ENCODE results near the gene PPP1R37. TPM values are rescaled to one million over a fixed set of nuclear protein-coding genes. Genes with fewer than 3 reads are reported as not detected.

The PPP1R37 gene
- polyA plus RNA-seq, 3 donors: 0.10 to 11.8 (median 0.22) TPM

DNA sequence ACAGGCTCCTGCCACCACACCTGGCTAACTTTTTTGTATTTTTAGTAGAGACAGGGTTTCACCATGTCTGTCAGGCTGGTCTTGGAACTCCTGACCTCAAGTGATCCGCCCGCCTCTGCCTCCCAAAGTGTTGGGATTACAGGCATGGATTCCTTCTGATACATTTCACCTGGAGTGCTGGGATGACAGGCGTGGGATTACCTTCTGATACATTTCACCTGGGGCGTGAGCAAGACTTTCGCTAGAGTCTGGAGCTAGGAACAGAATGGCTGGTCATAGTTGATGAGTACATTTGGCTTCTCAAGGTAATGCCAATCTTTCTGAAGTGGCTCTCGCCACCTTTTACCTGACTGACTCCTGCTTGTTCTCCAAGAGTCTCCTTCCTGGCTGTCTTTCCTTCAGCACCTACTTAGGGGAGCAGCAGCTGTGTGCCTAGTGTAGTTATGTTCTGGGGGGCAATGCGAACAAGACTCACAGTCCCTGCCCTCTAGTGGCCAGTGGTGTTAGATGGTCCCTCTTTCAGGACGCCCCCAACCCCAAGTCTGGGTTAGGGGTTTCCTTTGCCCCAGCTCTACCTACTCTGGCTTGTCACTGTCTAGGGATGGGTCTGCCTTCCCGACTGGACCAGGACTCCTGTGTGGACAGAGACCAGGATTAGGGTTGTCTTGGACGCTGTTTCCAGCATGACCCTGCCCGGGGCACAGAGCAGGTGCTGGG lies 19.3 kb downstream of the PPP1R37 start:
- H3K36me3 Mint-ChIP-seq: peaks cover 3 to 15% of the 10 kb centered on the region in 2 donors
- H3K79me2 ChIP-seq (ENCODE audit: insufficient read depth, low read length): peaks cover 62% of the 10 kb centered on the region
- 100% methylated on average over 4 of the region's 11 CpGs for WGBS (ENCODE audit: insufficient coverage)
- H3K36me3 ChIP-seq (replicated peaks in 1 of 2; ENCODE audit: control insufficient read depth in 1 of 2, insufficient read depth in 2 of 2, low read length in 2 of 2): no peaks in the 10 kb centered on the region
- no peak for DNase-seq
- H4K20me1 ChIP-seq (ENCODE audit: insufficient read depth, low read length): peaks cover 68% of the 10 kb centered on the region
- no peaks in the 10 kb centered on the region for H3K9me3 ChIP-seq (replicated peaks in 1 of 2; ENCODE audit: control insufficient read depth in 1 of 2, insufficient read depth in 1 of 2, low read length in 2 of 2)
- no peak overlapping the region for H3K4me2 ChIP-seq (replicated peaks; ENCODE audit: extremely low read depth, low read length, poor library complexity, severe bottlenecking)
- H3K4me3 Mint-ChIP-seq: no peak overlapping the region
- H3K9me3 Mint-ChIP-seq: peaks cover 0 to 6% (median 0%) of the 10 kb centered on the region in 7 donors
- H3K4me1 Mint-ChIP-seq: peaks cover 35% of the 10 kb centered on the region
- peaks cover 0 to 3% (median 1%) of the 10 kb centered on the region in 3 donors for H3K27me3 Mint-ChIP-seq (ENCODE audit: low read depth in 3 of 3)
- TF ChIP-seq, protein P1, sequence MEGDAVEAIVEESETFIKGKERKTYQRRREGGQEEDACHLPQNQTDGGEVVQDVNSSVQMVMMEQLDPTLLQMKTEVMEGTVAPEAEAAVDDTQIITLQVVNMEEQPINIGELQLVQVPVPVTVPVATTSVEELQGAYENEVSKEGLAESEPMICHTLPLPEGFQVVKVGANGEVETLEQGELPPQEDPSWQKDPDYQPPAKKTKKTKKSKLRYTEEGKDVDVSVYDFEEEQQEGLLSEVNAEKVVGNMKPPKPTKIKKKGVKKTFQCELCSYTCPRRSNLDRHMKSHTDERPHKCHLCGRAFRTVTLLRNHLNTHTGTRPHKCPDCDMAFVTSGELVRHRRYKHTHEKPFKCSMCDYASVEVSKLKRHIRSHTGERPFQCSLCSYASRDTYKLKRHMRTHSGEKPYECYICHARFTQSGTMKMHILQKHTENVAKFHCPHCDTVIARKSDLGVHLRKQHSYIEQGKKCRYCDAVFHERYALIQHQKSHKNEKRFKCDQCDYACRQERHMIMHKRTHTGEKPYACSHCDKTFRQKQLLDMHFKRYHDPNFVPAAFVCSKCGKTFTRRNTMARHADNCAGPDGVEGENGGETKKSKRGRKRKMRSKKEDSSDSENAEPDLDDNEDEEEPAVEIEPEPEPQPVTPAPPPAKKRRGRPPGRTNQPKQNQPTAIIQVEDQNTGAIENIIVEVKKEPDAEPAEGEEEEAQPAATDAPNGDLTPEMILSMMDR (IDR thresholded peaks at IDR 0.05): no peak
- no peaks in the 10 kb centered on the region for H3K27me3 ChIP-seq (ENCODE audit: control insufficient read depth in 2 of 2, insufficient read depth in 2 of 2, low read length in 2 of 2)
- no peak overlapping the region for H3K27ac Mint-ChIP-seq
- no peak overlapping the region for H2AFZ ChIP-seq (ENCODE audit: insufficient read depth, low read depth, low read length, poor library complexity, severe bottlenecking)
- intact Hi-C loops (cut with micrococcal nuclease): no loop called here
- H3K4me3 ChIP-seq (replicated peaks in 1 of 3; ENCODE audit: low read depth in 2 of 3, low read length in 3 of 3): no peak overlapping the region
- H3K27ac ChIP-seq (ENCODE audit: low read depth in 1 of 2, low read length in 2 of 2): no peak overlapping the region
- H3K9ac ChIP-seq (ENCODE audit: insufficient read depth, low read length, poor library complexity, severe bottlenecking): no peak overlapping the region
- peaks cover 24 to 26% of the 10 kb centered on the region in 2 donors for H3K4me1 ChIP-seq (ENCODE audit: control insufficient read depth in 1 of 2, insufficient read depth in 2 of 2, low read length in 2 of 2)

DNA sequence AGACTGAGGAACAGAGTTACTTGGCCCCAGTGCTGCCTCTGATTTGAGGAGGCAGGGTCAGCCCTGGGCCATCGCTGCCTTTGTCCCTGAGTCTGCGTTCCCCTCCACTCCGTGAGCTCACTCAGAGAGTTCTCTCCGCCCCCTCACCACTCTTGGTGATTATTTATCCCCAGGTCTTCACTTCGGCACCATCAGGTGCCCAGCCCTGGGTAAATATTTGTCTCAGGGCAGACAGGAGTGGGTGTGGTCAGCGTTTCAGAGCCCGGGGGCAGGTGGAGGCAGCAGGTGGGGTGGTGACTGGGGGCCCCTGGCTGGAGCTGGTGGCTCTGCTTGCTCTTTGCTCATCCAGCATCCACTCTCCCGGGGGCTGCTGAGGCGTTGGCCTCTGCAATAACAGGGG lies 20.6 kb downstream of the PPP1R37 start:
- Mint-ChIP-seq H3K9me3 (peaks cover 0 to 6% (median 0%) of the 10 kb centered on the region in 7 donors), H3K4me1 (peaks cover 46% of the 10 kb centered on the region), H3K27ac (peak overlapping the region in 1 of 7 donors; percentile 68), H3K36me3 (peaks cover 3 to 12% of the 10 kb centered on the region in 2 donors), H3K4me3 (no peak overlapping the region), H3K27me3 (ENCODE audit: low read depth in 3 of 3) (peaks cover 3 to 6% (median 3%) of the 10 kb centered on the region in 3 donors)
- Histone ChIP-seq H3K27me3 (ENCODE audit: control insufficient read depth in 2 of 2, insufficient read depth in 2 of 2, low read length in 2 of 2) (no peaks in the 10 kb centered on the region), H3K4me3 (replicated peaks in 1 of 3; ENCODE audit: low read depth in 2 of 3, low read length in 3 of 3) (no peak overlapping the region), H3K9me3 (replicated peaks in 1 of 2; ENCODE audit: control insufficient read depth in 1 of 2, insufficient read depth in 1 of 2, low read length in 2 of 2) (no peaks in the 10 kb centered on the region), H3K4me2 (replicated peaks; ENCODE audit: extremely low read depth, low read length, poor library complexity, severe bottlenecking) (no peak overlapping the region), H3K79me2 (ENCODE audit: insufficient read depth, low read length) (peaks cover 63% of the 10 kb centered on the region), H3K9ac (ENCODE audit: insufficient read depth, low read length, poor library complexity, severe bottlenecking) (no peak overlapping the region), H3K4me1 (ENCODE audit: control insufficient read depth in 1 of 2, insufficient read depth in 2 of 2, low read length in 2 of 2) (peaks cover 27 to 35% of the 10 kb centered on the region in 2 donors), H4K20me1 (ENCODE audit: insufficient read depth, low read length) (peaks cover 75% of the 10 kb centered on the region), H3K27ac (ENCODE audit: low read depth in 1 of 2, low read length in 2 of 2) (no peak overlapping the region), H3K36me3 (replicated peaks in 1 of 2; ENCODE audit: control insufficient read depth in 1 of 2, insufficient read depth in 2 of 2, low read length in 2 of 2) (no peaks in the 10 kb centered on the region), H2AFZ (ENCODE audit: insufficient read depth, low read depth, low read length, poor library complexity, severe bottlenecking) (no peak overlapping the region)
- TF ChIP-seq, protein P1 (IDR thresholded peaks at IDR 0.05): no peak
- no peak for DNase-seq
- intact Hi-C loops (cut with micrococcal nuclease): no loop called here
- 82% methylated on average over 7 of the region's 9 CpGs for WGBS (ENCODE audit: insufficient coverage)
